AG08396 (cell line): ENCODE results near the gene SERHL2.
A peak's percentile ranks its signal among the peaks of the same experiment; 100 is the strongest.
"Not testable (repeated sequence)": the region's sequence is repeated elsewhere in the genome, so short reads cannot be mapped to it uniquely, and the experiment has no call there.

Experiments used
- DNase-seq: peaks from one replicate; pipeline ENCODE4 v3.0.0; 2012; ENCODE audit warnings: low spot score, mixed read lengths

Gene SERHL2

GRCh38 chr22:42553475-42554361 lies at the start of gene SERHL2:
SERHL2 (plus strand) TSS chr22:42553956; CDS start chr22:42554021, 65 bp downstream.
- peak; percentile 95 for DNase-seq

GRCh38 chr22:42508327-42508974 lies 45.3 kb upstream of the SERHL2 start:
- DNase-seq, result not testable (repeated sequence)

GRCh38 chr22:42508975-42509364 lies 44.8 kb upstream of the SERHL2 start:
- not testable (repeated sequence) for DNase-seq

- DNase-seq, result no peak
These were observed 44.2 kb upstream of the SERHL2 start for GRCh38 chr22:42509548-42509947.

GRCh38 chr22:42511401-42511891 lies 42.3 kb upstream of the SERHL2 start:
- no peak for DNase-seq

- peak; percentile 30 for DNase-seq
These were observed 41.3 kb upstream of the SERHL2 start for GRCh38 chr22:42512273-42512990.

GRCh38 chr22:42514331-42514730 lies 39.4 kb upstream of the SERHL2 start:
- DNase-seq, result not testable (repeated sequence)

GRCh38 chr22:42515304-42515703 lies 38.5 kb upstream of the SERHL2 start:
- not testable (repeated sequence) for DNase-seq

GRCh38 chr22:42515896-42516295 lies 37.9 kb upstream of the SERHL2 start:
- no peak for DNase-seq

GRCh38 chr22:42517103-42517502 lies 36.7 kb upstream of the SERHL2 start:
- DNase-seq, result not testable (repeated sequence)

- not testable (repeated sequence) for DNase-seq
These were observed 34.9 kb upstream of the SERHL2 start for GRCh38 chr22:42518638-42519524.

- DNase-seq, result peak; percentile 88
These were observed 34.0 kb upstream of the SERHL2 start, which contains the start of gene RRP7A for GRCh38 chr22:42519525-42520401. RRP7A (minus strand) TSS chr22:42519796; CDS start chr22:42519786, 10 bp downstream.

- no peak for DNase-seq
These were observed 32.6 kb upstream of the SERHL2 start for GRCh38 chr22:42521228-42521546.

- DNase-seq, result no peak
These were observed 31.2 kb upstream of the SERHL2 start for GRCh38 chr22:42522546-42522945.

- DNase-seq, result no peak
These were observed 25.0 kb upstream of the SERHL2 start for GRCh38 chr22:42528591-42529307.

GRCh38 chr22:42529435-42529834 lies 24.3 kb upstream of the SERHL2 start:
- not testable (repeated sequence) for DNase-seq

GRCh38 chr22:42531401-42532084 lies 22.2 kb upstream of the SERHL2 start:
- not testable (repeated sequence) for DNase-seq

- no peak for DNase-seq
These were observed 20.1 kb upstream of the SERHL2 start for GRCh38 chr22:42533638-42533977.

GRCh38 chr22:42535082-42535731 lies 18.5 kb upstream of the SERHL2 start:
- not testable (repeated sequence) for DNase-seq
